ENCODE results near the gene EFCAB5. TPM values are rescaled to one million over a fixed set of nuclear protein-coding genes. Genes with fewer than 3 reads are reported as not detected.
A peak's percentile ranks its signal among the peaks of the same experiment; 100 is the strongest.
"Not testable (repeated sequence)": the region's sequence is repeated elsewhere in the genome, so short reads cannot be mapped to it uniquely, and the experiment has no call there.

The EFCAB5 gene
- total and polyA plus RNA-seq, 2 experiments from 2014 or later: 0.68 TPM; not detected in 1

DNA sequence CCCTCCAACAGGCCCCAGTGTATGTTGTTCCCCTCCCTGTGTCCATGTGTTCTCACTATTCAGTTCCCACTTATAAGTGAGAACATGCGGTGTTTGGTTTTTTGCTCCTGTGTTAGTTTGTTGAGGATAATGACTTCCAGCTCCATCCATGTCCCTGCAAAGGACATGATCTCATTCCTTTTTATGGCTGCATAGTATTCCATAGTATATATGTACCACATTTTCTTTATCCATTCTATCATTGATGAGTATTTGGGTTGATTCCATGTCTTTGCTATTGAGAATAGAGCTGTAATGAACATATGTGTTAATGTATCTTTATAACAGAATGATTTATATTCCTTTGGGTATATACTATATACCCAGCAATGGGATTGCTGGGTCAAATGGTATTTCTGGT lies 16.1 kb downstream of the EFCAB5 start:
- Mint-ChIP-seq H3K9me3 (peaks cover 25% of the 10 kb centered on the region), H3K36me3 (ENCODE audit: low read depth) (peaks cover 12% of the 10 kb centered on the region)
- not testable (repeated sequence) for H3K27me3 Mint-ChIP-seq (ENCODE audit: insufficient read depth, low read depth, poor library complexity); H3K36me3 ChIP-seq (ENCODE audit: insufficient read depth); H3K4me2 ChIP-seq; H3K4me3 Mint-ChIP-seq; H3K27me3 ChIP-seq (ENCODE audit: insufficient read depth); ATAC-seq; H3K4me1 ChIP-seq (ENCODE audit: insufficient read depth); H4K20me1 ChIP-seq (replicated peaks; ENCODE audit: insufficient read depth); H3K79me2 ChIP-seq (replicated peaks; ENCODE audit: insufficient read depth); H3K27ac Mint-ChIP-seq; H3K27ac ChIP-seq (ENCODE audit: low read depth); DNase-seq (ENCODE audit: low spot score); H3K4me3 ChIP-seq; H2AFZ ChIP-seq; H3F3A ChIP-seq (replicated peaks; ENCODE audit: low read depth); H3K9me2 ChIP-seq (ENCODE audit: insufficient read depth); H3K4me1 Mint-ChIP-seq

DNA sequence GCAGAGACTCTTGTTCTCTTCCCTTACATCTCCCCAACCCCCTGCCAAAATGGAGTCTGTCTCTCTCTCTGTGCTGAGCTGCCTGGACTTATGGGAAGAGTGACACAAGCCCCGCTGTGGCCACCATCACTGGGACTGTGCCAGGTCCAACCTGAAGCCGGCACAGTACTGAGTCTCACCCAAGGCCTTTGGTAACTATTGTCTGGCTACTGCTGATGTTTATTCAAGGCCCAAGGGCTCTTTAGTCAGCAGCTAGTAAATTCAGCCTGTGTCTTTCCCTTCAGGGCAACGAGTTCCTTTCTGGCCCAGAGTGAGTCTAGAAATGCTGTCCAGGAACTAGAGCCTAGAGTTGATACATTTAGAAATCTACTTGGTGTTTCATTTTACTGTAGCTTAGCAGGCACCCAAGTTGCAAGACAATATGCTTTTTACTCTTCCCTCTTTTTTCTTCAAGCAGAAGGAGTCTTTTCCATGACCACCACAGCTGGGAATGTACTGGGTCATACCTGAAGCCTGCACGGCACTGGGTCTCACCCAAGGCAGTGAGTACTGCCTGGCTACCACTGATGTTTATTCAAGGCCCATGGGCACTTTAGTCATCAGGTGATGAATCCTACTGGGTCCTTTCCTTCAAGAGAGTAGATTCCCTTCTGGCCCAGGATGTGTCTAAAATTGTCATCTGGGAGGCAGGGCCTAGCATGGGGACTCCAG lies 17.7 kb downstream of the EFCAB5 start:
- ATAC-seq (no peak), DNase-seq (ENCODE audit: low spot score) (no peak)
- H3K36me3 ChIP-seq (ENCODE audit: insufficient read depth): no peaks in the 10 kb centered on the region
- Mint-ChIP-seq H3K9me3 (peaks cover 14% of the 10 kb centered on the region), H3K4me1 (peaks cover 6% of the 10 kb centered on the region; the same call in 1 of the 3 replicates), H3K4me3 (no peak overlapping the region), H3K27ac (no peak overlapping the region), H3K27me3 (ENCODE audit: insufficient read depth, low read depth, poor library complexity) (peaks cover 3% of the 10 kb centered on the region), H3K36me3 (ENCODE audit: low read depth) (peaks cover 6% of the 10 kb centered on the region; the same call in 1 of the 3 replicates)
- no peaks in the 10 kb centered on the region for H3F3A ChIP-seq (replicated peaks; ENCODE audit: low read depth)
- no peak overlapping the region for H3K4me2 ChIP-seq
- no peak overlapping the region for H3K27ac ChIP-seq (ENCODE audit: low read depth)
- H3K27me3 ChIP-seq (ENCODE audit: insufficient read depth): no peaks in the 10 kb centered on the region
- H3K79me2 ChIP-seq (replicated peaks; ENCODE audit: insufficient read depth): no peaks in the 10 kb centered on the region
- no peaks in the 10 kb centered on the region for H3K4me1 ChIP-seq (ENCODE audit: insufficient read depth)
- H2AFZ ChIP-seq: peak overlapping the region; percentile 72; the same call in 1 of the 2 replicates
- no peak overlapping the region for H3K4me3 ChIP-seq
- no peaks in the 10 kb centered on the region for H4K20me1 ChIP-seq (replicated peaks; ENCODE audit: insufficient read depth)
- H3K9me2 ChIP-seq (ENCODE audit: insufficient read depth): no peaks in the 10 kb centered on the region
- TF ChIP-seq, protein P1, sequence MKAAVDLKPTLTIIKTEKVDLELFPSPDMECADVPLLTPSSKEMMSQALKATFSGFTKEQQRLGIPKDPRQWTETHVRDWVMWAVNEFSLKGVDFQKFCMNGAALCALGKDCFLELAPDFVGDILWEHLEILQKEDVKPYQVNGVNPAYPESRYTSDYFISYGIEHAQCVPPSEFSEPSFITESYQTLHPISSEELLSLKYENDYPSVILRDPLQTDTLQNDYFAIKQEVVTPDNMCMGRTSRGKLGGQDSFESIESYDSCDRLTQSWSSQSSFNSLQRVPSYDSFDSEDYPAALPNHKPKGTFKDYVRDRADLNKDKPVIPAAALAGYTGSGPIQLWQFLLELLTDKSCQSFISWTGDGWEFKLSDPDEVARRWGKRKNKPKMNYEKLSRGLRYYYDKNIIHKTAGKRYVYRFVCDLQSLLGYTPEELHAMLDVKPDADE (IDR thresholded peaks at IDR 0.05): no peak
- TF ChIP-seq, protein P2, sequence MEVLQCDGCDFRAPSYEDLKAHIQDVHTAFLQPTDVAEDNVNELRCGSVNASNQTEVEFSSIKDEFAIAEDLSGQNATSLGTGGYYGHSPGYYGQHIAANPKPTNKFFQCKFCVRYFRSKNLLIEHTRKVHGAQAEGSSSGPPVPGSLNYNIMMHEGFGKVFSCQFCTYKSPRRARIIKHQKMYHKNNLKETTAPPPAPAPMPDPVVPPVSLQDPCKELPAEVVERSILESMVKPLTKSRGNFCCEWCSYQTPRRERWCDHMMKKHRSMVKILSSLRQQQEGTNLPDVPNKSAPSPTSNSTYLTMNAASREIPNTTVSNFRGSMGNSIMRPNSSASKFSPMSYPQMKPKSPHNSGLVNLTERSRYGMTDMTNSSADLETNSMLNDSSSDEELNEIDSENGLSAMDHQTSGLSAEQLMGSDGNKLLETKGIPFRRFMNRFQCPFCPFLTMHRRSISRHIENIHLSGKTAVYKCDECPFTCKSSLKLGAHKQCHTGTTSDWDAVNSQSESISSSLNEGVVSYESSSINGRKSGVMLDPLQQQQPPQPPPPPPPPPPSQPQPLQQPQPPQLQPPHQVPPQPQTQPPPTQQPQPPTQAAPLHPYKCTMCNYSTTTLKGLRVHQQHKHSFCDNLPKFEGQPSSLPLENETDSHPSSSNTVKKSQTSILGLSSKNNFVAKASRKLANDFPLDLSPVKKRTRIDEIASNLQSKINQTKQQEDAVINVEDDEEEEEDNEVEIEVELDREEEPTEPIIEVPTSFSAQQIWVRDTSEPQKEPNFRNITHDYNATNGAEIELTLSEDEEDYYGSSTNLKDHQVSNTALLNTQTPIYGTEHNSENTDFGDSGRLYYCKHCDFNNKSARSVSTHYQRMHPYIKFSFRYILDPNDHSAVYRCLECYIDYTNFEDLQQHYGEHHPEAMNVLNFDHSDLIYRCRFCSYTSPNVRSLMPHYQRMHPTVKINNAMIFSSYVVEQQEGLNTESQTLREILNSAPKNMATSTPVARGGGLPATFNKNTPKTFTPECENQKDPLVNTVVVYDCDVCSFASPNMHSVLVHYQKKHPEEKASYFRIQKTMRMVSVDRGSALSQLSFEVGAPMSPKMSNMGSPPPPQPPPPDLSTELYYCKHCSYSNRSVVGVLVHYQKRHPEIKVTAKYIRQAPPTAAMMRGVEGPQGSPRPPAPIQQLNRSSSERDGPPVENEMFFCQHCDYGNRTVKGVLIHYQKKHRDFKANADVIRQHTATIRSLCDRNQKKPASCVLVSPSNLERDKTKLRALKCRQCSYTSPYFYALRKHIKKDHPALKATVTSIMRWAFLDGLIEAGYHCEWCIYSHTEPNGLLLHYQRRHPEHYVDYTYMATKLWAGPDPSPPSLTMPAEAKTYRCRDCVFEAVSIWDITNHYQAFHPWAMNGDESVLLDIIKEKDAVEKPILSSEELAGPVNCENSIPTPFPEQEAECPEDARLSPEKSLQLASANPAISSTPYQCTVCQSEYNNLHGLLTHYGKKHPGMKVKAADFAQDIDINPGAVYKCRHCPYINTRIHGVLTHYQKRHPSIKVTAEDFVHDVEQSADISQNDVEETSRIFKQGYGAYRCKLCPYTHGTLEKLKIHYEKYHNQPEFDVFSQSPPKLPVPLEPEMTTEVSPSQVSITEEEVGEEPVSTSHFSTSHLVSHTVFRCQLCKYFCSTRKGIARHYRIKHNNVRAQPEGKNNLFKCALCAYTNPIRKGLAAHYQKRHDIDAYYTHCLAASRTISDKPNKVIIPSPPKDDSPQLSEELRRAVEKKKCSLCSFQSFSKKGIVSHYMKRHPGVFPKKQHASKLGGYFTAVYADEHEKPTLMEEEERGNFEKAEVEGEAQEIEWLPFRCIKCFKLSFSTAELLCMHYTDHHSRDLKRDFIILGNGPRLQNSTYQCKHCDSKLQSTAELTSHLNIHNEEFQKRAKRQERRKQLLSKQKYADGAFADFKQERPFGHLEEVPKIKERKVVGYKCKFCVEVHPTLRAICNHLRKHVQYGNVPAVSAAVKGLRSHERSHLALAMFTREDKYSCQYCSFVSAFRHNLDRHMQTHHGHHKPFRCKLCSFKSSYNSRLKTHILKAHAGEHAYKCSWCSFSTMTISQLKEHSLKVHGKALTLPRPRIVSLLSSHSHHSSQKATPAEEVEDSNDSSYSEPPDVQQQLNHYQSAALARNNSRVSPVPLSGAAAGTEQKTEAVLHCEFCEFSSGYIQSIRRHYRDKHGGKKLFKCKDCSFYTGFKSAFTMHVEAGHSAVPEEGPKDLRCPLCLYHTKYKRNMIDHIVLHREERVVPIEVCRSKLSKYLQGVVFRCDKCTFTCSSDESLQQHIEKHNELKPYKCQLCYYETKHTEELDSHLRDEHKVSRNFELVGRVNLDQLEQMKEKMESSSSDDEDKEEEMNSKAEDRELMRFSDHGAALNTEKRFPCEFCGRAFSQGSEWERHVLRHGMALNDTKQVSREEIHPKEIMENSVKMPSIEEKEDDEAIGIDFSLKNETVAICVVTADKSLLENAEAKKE (CRISPR knock-in tag; IDR thresholded peaks at IDR 0.05): no peak
- TF ChIP-seq CREB1 (CRISPR knock-in tag; IDR thresholded peaks at IDR 0.05; ENCODE audit: low read depth) (no peak), STAT1 (IDR thresholded peaks at IDR 0.05; ENCODE audit: unreplicated experiment) (no peak), EZH2phosphoT487 (IDR thresholded peaks at IDR 0.05; ENCODE audit: unreplicated experiment) (no peak), ZNF114 (CRISPR knock-in tag; IDR thresholded peaks at IDR 0.05) (no peak), POLR2AphosphoS5 (IDR thresholded peaks at IDR 0.05; ENCODE audit: low read depth) (no peak), EZH2 (IDR thresholded peaks at IDR 0.05; ENCODE audit: low read depth, unreplicated experiment) (no peak), ZNF331 (CRISPR knock-in tag; IDR thresholded peaks at IDR 0.05; ENCODE audit: low read depth) (no peak), JUNB (IDR thresholded peaks at IDR 0.05; ENCODE audit: unreplicated experiment) (no peak)
- TF ChIP-seq, protein P3, sequence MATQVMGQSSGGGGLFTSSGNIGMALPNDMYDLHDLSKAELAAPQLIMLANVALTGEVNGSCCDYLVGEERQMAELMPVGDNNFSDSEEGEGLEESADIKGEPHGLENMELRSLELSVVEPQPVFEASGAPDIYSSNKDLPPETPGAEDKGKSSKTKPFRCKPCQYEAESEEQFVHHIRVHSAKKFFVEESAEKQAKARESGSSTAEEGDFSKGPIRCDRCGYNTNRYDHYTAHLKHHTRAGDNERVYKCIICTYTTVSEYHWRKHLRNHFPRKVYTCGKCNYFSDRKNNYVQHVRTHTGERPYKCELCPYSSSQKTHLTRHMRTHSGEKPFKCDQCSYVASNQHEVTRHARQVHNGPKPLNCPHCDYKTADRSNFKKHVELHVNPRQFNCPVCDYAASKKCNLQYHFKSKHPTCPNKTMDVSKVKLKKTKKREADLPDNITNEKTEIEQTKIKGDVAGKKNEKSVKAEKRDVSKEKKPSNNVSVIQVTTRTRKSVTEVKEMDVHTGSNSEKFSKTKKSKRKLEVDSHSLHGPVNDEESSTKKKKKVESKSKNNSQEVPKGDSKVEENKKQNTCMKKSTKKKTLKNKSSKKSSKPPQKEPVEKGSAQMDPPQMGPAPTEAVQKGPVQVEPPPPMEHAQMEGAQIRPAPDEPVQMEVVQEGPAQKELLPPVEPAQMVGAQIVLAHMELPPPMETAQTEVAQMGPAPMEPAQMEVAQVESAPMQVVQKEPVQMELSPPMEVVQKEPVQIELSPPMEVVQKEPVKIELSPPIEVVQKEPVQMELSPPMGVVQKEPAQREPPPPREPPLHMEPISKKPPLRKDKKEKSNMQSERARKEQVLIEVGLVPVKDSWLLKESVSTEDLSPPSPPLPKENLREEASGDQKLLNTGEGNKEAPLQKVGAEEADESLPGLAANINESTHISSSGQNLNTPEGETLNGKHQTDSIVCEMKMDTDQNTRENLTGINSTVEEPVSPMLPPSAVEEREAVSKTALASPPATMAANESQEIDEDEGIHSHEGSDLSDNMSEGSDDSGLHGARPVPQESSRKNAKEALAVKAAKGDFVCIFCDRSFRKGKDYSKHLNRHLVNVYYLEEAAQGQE (IDR thresholded peaks at IDR 0.05; ENCODE audit: unreplicated experiment): no peak

Measured in GM23338 (cell line).